ENCODE measurements around the gene SLC66A2.

The SLC66A2 gene

GRCh38 chr18:79919089-79919488 is 32.4 kb downstream of the SLC66A2 start:
- no peak for DNase-seq (ENCODE audit: low read depth)

- DNase-seq (ENCODE audit: low read depth), result no peak
Observed at GRCh38 chr18:79918615-79919011, 32.8 kb downstream of the SLC66A2 start.

GRCh38 chr18:79917853-79918614 is 33.4 kb downstream of the SLC66A2 start:
- DNase-seq (ENCODE audit: low read depth), result no peak

- DNase-seq (ENCODE audit: low read depth), result no peak
Observed at GRCh38 chr18:79917169-79917852, 34.1 kb downstream of the SLC66A2 start.

GRCh38 chr18:79916546-79917168 is 34.8 kb downstream of the SLC66A2 start:
- DNase-seq (ENCODE audit: low read depth), result no peak

- DNase-seq (ENCODE audit: low read depth), result no peak
Observed at GRCh38 chr18:79916128-79916494, 35.3 kb downstream of the SLC66A2 start.

- DNase-seq (ENCODE audit: low read depth), result no peak
Observed at GRCh38 chr18:79915161-79916127, 36.0 kb downstream of the SLC66A2 start.

- DNase-seq (ENCODE audit: low read depth), result no peak
Observed at GRCh38 chr18:79914614-79915160, 36.8 kb downstream of the SLC66A2 start.

GRCh38 chr18:79912994-79913831 is 38.2 kb downstream of the SLC66A2 start:
- DNase-seq (ENCODE audit: low read depth), result no peak

- no peak for DNase-seq (ENCODE audit: low read depth)
Observed at GRCh38 chr18:79912409-79912991, 39.0 kb downstream of the SLC66A2 start.

GRCh38 chr18:79911344-79912270 is 39.8 kb downstream of the SLC66A2 start:
- no peak for DNase-seq (ENCODE audit: low read depth)

- no peak for DNase-seq (ENCODE audit: low read depth)
Observed at GRCh38 chr18:79910563-79911343, 40.7 kb downstream of the SLC66A2 start.

GRCh38 chr18:79906706-79907105 is 44.7 kb downstream of the SLC66A2 start:
- no peak for DNase-seq (ENCODE audit: low read depth)

- DNase-seq (ENCODE audit: low read depth), result no peak
Observed at GRCh38 chr18:79905993-79906392, 45.5 kb downstream of the SLC66A2 start.

- no peak for DNase-seq (ENCODE audit: low read depth)
Observed at GRCh38 chr18:79905389-79905911, 46.0 kb downstream of the SLC66A2 start.

- no peak for DNase-seq (ENCODE audit: low read depth)
Observed at GRCh38 chr18:79904357-79905147, 46.9 kb downstream of the SLC66A2 start.

- DNase-seq (ENCODE audit: low read depth), result no peak
Observed at GRCh38 chr18:79903787-79904356, 47.6 kb downstream of the SLC66A2 start.

Measured in ELR (cell line).